ENCODE measurements around the gene ADCY3. TPM values are rescaled to one million over a fixed set of nuclear protein-coding genes. Genes with fewer than 3 reads are reported as not detected.

Gene ADCY3
- total and polyA plus RNA-seq, 10 of the 15 experiments (the other 5 are each of a cell fraction or from before 2014, with no cell fraction given): 2.8 to 102 (median 50.4) TPM

- DNase-seq (ENCODE audit: low read depth, low spot score): no peak
- Histone ChIP-seq H3K27ac (ENCODE audit: control insufficient read depth, insufficient read depth) (no peak overlapping the region), H3K4me1 (ENCODE audit: control insufficient read depth, insufficient read depth, low read length) (no peaks in the 10 kb centered on the region), H3K4me3 (no peak overlapping the region), H2AFZ (ENCODE audit: control insufficient read depth, low read depth, low read length) (no peak overlapping the region), H3K27me3 (replicated peaks in 1 of 2; ENCODE audit: control insufficient read depth in 2 of 2, insufficient read depth in 2 of 2, low read length in 1 of 2) (no peaks in the 10 kb centered on the region), H3K4me2 (ENCODE audit: control insufficient read depth, insufficient read depth) (no peak overlapping the region), H3K9ac (ENCODE audit: control insufficient read depth, insufficient read depth, low read length) (no peak overlapping the region), H4K20me1 (ENCODE audit: control insufficient read depth, insufficient read depth) (no peaks in the 10 kb centered on the region; the same call in 1 of the 2 replicates), H3K79me2 (ENCODE audit: control insufficient read depth, insufficient read depth, low read length) (peaks cover 5% of the 10 kb centered on the region), H3K36me3 (ENCODE audit: control insufficient read depth in 2 of 2, insufficient read depth in 2 of 2, low read length in 1 of 2) (peaks cover 5 to 8% of the 10 kb centered on the region in 2 experiments; a peak in 3 of 4 replicates), H3K9me3 (replicated peaks; ENCODE audit: control insufficient read depth, insufficient read depth, low read length) (peaks cover 4% of the 10 kb centered on the region; the same call in 2 of the 3 replicates)
- ChIA-PET SMC1A (ENCODE audit: uncharacterized antibody, unreplicated experiment) (interaction anchor here (0.9 to 1.1 kb wide), 2 partner anchors 24 to 206 kb away, joined by 3 to 4 read pairs; no protein-coding TSS in a partner anchor), POLR2A (no interaction called here), RAD21 (ENCODE audit: unreplicated experiment) (no interaction called here), CTCF (no interaction called here)
- no peak for FAIRE-seq
- in situ Hi-C loops (cut with MboI): no loop called here
- intact Hi-C loops (cut with micrococcal nuclease; ENCODE audit: unreplicated experiment): no loop called here
- no peak for ATAC-seq
- WGBS (ENCODE audit: insufficient coverage, insufficient replicate concordance, low lambda C conversion rate, missing lambda C conversion rate): 82% methylated on average over 5 of the region's 5 CpGs
- BruUV-seq (replicated peaks): no TSS peak
- TF ChIP-seq MEF2A (IDR thresholded peaks at IDR 0.05; ENCODE audit: insufficient read depth, low read depth, low read length) (no peak), CREM (IDR thresholded peaks at IDR 0.05; ENCODE audit: low read depth) (no peak), REST (IDR thresholded peaks at IDR 0.05; ENCODE audit: low read depth, low read length) (no peak), TBL1XR1 (IDR thresholded peaks at IDR 0.05; ENCODE audit: low read depth, low read length) (no peak), DPF2 (IDR thresholded peaks at IDR 0.05) (no peak), NRF1 (conservative IDR thresholded peaks at IDR 0.05; ENCODE audit: low read depth, low read length) (no peak), NFIC (IDR thresholded peaks at IDR 0.05; ENCODE audit: low read depth, low read length) (no peak), ZBTB11 (CRISPR knock-in tag; IDR thresholded peaks at IDR 0.05) (no peak), RB1 (IDR thresholded peaks at IDR 0.05; ENCODE audit: borderline replicate concordance) (no peak), ATF3 (IDR thresholded peaks at IDR 0.05; ENCODE audit: borderline replicate concordance, extremely low read depth, low read depth, low read length) (no peak), POLR2AphosphoS5 (IDR thresholded peaks at IDR 0.05; ENCODE audit: low read length) (no peak), PAX5 (IDR thresholded peaks at IDR 0.05; ENCODE audit: borderline replicate concordance, low read depth, low read length) (no peak), IRF3 (IDR thresholded peaks at IDR 0.05) (no peak), ZBED1 (IDR thresholded peaks at IDR 0.05; ENCODE audit: borderline replicate concordance) (no peak), GABPA (IDR thresholded peaks at IDR 0.05; ENCODE audit: low read depth) (no peak), SPI1 (IDR thresholded peaks at IDR 0.05; ENCODE audit: borderline replicate concordance, insufficient read depth, low read depth, low read length) (no peak)
Observed at GRCh38 chr2:24909555-24910177, 10.4 kb downstream of the ADCY3 start.
